GM19099 (cell line): Measurements from ENCODE around the gene RAB3A.

Experiments
- POLR2A ChIP-seq: IDR thresholded peaks from 3 replicates; pipeline ENCODE4 v1.6.1; 2011; ENCODE audit warnings: low read depth; ENCODE audit not compliant: insufficient read length; ENCODE audit errors: extremely low read depth

RAB3A gene

GRCh38 chr19:18226956-18227780 is 23.3 kb upstream of the RAB3A start:
- no peak for TF ChIP-seq POLR2A

- TF ChIP-seq POLR2A, result no peak
Observed at GRCh38 chr19:18225702-18226468, 22.0 kb upstream of the RAB3A start, which contains the start of gene PDE4C. TSS of gene PDE4C (minus strand) at chr19:18226438. CDS start at chr19:18226415, 23 bp downstream.

GRCh38 chr19:18225355-18225701 is 21.5 kb upstream of the RAB3A start:
- TF ChIP-seq POLR2A, result no peak

DNA sequence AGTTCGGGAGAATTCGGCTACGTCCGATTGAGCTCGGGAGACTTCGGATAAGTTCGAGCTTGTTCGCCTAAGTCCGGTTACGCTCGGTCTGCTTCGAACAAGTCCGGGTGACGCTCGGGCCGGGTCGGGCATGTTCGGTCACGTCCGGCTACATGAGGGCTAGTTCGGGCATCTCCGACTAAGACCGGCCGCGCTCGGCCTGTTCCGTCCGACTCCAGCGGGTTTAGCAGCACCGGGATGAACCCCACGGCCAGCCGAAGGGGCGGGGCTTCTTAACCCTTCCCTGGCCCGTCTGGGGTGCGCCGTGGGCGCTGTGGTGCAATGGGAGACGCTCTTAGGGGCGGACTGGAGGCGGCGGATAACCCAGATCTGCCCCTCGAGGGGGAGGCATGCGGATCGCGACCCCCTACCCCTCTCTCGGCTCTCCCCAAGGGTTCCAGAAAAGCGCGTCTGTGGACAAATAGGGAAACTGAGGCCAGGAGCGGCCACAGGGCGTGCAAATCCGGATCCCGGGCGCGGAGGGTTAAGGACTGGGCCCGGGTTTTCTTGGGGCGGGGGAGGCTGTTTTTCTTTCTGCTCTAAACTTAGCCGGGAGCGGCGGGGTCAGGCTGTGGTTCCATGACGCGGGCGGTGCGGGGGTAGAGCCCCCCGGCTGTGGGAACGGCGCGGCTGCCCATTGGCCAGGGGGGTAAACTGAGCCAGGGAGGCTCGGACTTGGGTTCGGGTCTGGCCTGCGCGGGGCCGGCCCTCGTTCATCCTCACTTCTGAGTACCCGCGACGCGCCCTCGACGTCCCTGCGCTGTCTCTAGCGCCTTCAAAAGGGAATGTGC is 20.9 kb upstream of the RAB3A start:
- TF ChIP-seq POLR2A, result no peak

DNA sequence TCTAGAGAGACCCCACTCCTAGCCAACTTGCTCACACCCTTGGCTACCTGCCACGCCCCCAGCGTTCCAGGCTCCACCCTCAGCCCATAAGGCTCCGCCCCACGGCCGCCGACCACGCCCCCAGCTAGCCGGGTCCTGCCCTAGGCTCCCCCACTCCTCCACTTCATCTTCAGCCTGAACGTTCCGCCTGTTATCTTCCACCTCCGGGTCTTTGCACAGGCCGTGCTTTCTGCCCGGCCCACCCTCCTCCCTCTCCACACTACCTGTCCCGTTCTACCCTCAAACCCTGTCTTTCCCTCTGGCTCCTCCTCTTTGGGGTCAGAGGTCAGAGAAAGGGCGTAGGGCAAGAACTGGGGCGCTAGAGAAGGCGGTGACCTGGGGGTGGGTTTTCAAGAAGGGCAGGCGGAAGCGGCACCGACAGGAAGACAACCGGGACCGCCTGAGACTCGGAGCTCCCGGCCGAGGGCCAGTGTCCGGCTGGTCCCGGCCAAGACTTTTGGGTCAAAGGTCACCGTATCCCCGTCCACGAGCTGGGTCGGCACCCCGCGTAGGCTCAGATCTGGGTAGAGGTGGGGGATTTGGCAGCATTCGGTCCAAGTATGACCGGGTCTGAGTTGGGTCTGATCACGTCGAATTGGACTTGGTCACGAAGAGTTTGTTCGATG is 20.1 kb upstream of the RAB3A start:
- no peak for TF ChIP-seq POLR2A

GRCh38 chr19:18221815-18222725 is 18.2 kb upstream of the RAB3A start:
- TF ChIP-seq POLR2A, result no peak

GRCh38 chr19:18220632-18221275 is 16.9 kb upstream of the RAB3A start:
- TF ChIP-seq POLR2A, result no peak

- TF ChIP-seq POLR2A, result no peak
Observed at GRCh38 chr19:18219911-18220631, 16.2 kb upstream of the RAB3A start.

DNA sequence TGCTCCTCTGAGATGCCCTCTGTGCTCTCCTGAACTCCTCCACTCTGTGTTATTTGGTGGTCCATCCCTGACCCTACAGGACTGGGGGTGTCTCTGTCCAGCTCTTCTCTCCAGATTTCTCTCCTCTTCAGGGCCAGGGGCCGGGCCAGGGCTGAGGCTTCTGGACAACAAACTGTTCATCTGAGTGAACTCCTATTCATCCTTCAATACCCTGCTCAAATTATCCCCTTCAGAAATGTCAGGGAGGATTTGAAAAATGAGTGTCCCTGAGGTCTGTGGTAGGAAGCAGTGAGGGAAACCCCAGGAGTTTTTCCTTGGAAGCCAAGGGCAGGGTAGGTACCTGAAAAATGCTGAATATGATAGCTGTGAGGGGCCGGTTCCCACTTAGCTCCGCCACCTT is 14.8 kb upstream of the RAB3A start:
- TF ChIP-seq POLR2A, result no peak

DNA sequence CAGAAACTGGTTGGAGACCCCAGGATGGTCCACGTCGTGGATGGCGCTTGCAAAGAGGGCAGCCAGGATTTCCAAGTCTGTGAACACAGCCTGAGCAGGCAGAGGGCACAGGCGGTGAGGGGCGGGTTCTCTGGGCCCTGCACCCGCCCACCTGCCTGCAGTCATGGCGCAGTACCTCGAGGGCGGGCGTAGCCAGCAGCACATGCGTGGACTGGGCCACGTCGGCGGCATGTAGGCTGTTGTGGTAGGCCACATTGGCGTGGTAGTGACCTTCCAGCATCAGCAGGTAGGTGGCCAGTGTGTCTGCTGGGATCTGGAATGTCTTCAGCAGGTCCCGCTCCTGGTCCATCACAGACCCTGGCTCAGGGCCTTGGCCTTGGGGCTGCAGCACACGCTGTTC is 14.3 kb upstream of the RAB3A start:
- TF ChIP-seq POLR2A, result no peak

DNA sequence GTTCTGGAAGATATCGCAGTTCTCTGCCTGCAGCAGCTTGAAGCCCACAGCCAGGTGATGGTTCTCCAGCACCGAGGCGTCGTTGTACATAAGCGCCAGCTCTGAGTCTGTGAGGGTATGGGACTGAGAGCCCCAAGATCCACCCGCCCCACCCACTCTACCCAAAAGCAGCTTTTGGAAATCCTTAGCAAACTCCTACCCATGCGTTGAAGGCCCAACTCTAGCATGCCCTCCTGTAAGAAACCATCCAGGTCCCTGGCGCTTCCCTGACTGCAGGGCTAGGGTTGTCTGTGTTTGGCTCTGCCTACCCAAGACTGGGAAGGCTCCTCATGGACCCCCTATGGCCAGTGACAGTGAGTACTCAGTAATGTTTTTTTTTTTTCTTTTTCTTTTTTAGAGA is 12.9 kb upstream of the RAB3A start:
- TF ChIP-seq POLR2A, result no peak

DNA sequence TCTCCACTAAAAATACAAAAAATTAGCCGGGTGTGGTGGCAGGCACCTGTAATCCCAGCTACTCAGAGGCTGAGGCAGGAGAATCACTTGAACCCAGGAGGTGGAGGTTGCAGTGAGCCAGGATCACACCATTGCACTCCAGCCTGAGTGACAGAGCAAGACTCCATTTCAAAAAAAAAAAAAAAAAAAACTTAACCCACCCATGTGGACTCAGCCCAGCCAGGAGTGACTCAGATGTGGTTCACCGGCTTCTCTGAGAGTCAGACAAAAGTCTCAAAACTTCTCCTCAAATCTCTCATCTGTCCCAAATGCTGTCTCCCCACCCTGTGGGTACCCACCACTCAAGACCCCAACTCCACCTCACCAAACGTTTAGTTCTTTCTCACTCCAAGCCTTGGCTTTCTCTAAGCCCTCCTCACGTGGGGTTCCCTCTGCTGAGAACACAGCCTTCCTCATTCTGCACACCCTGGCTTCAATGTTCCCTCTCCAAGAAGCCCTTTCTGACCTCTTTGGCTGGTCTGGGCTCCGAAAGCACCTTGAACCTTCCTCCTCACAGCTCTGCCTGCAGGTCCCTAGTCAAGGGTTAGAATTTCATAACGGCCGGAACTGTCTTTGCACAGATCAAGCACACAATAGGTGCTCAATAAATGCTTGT is 11.1 kb upstream of the RAB3A start:
- no peak for TF ChIP-seq POLR2A
